ENCODE data around the gene LCOR. TPM values are rescaled to one million over a fixed set of nuclear protein-coding genes. Genes with fewer than 3 reads are reported as not detected.

Gene LCOR
- total RNA-seq, 1 donor from 2014 or later, result 26.8 TPM

GRCh38 chr10:97037365-97038361 is 205.6 kb downstream of the LCOR start:
- ATAC-seq, result peak; percentile 84

- no peak for ATAC-seq
These were observed 206.6 kb downstream of the LCOR start for GRCh38 chr10:97038688-97039087.

GRCh38 chr10:97039538-97040247 is 207.6 kb downstream of the LCOR start:
- no peak for ATAC-seq

- ATAC-seq, result no peak
These were observed 208.1 kb downstream of the LCOR start for GRCh38 chr10:97040248-97040584.

GRCh38 chr10:97040706-97041105 is 208.6 kb downstream of the LCOR start:
- no peak for ATAC-seq

- no peak for ATAC-seq
These were observed 210.0 kb downstream of the LCOR start for GRCh38 chr10:97042081-97042480.

GRCh38 chr10:97042716-97043562 is 210.8 kb downstream of the LCOR start:
- ATAC-seq, result no peak

- no peak for ATAC-seq
These were observed 211.4 kb downstream of the LCOR start for GRCh38 chr10:97043563-97043855.

Other genes starting within 250 kb of the LCOR start
- gene TM9SF3, start 245.3 kb upstream of the LCOR start, total RNA-seq, result 60.7 TPM
- gene PIK3AP1, start 111.8 kb upstream of the LCOR start, total RNA-seq, result 1.0 TPM